Measurements from ENCODE around the gene NME4. TPM values are rescaled to one million over a fixed set of nuclear protein-coding genes. Genes with fewer than 3 reads are reported as not detected.

Gene NME4
- total and polyA plus RNA-seq, 3 donors from 2014 or later = 79.2 to 107 (median 87.5) TPM

DNA sequence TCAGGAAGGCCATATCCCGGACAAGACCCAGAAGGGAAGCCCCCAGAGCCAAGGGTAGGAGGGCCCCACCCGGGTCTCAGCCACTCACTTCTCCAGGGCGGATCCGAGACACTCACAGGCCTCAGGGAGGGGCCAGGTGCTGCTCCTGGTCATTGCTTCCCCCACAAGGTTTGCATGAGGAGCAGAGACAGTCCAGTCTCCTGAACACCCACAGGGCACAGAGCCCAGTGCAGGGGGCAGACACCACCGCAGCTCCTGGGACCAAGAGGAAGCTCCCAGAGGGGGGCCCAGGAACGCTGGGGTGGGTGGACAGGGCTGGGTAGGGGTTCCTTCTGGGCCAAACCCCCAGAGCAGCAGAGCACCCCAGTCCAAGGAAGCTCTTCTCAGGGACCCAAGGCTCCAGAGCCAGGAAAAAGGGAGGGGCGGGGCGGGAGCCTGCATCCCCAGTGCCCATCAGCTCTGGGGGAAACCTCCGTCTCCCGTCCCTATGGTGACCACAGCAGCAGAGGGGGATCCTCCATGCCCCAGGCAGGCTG, 26.0 kb upstream of the NME4 start:
- Histone ChIP-seq H3K27ac (peak overlapping the region; percentile 63 to 79), H3K36me3 (ENCODE audit: low read depth, missing control alignments) (no peaks in the 10 kb centered on the region), H3K9me3 (no peaks in the 10 kb centered on the region), H3K4me1 (peaks cover 27% of the 10 kb centered on the region), H3K4me3 (no peak overlapping the region), H3K27me3 (no peaks in the 10 kb centered on the region)
- TF ChIP-seq, protein P1, sequence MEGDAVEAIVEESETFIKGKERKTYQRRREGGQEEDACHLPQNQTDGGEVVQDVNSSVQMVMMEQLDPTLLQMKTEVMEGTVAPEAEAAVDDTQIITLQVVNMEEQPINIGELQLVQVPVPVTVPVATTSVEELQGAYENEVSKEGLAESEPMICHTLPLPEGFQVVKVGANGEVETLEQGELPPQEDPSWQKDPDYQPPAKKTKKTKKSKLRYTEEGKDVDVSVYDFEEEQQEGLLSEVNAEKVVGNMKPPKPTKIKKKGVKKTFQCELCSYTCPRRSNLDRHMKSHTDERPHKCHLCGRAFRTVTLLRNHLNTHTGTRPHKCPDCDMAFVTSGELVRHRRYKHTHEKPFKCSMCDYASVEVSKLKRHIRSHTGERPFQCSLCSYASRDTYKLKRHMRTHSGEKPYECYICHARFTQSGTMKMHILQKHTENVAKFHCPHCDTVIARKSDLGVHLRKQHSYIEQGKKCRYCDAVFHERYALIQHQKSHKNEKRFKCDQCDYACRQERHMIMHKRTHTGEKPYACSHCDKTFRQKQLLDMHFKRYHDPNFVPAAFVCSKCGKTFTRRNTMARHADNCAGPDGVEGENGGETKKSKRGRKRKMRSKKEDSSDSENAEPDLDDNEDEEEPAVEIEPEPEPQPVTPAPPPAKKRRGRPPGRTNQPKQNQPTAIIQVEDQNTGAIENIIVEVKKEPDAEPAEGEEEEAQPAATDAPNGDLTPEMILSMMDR (IDR thresholded peaks at IDR 0.05) = no peak
- TF ChIP-seq POLR2A (IDR thresholded peaks at IDR 0.05) = no peak
- WGBS, 2 donors = 29 to 51% methylated on average over 6 of the region's 10 CpGs
- intact Hi-C loops (cut with DNase I; ENCODE audit: low total_unique reads) = no loop called here
- DNase-seq = peak; percentile 30

- H3K36me3 ChIP-seq (ENCODE audit: low read depth, missing control alignments) = no peaks in the 10 kb centered on the region
- TF ChIP-seq POLR2A (IDR thresholded peaks at IDR 0.05) = no peak
- TF ChIP-seq, protein P1 (IDR thresholded peaks at IDR 0.05) = no peak
- no peak overlapping the region for H3K4me3 ChIP-seq
- no peaks in the 10 kb centered on the region for H3K9me3 ChIP-seq
- peak; percentile 87 for DNase-seq
- intact Hi-C loops (cut with DNase I; ENCODE audit: low total_unique reads) = no loop called here
- peak overlapping the region; percentile 63 to 79 for H3K27ac ChIP-seq
- H3K4me1 ChIP-seq = peaks cover 27% of the 10 kb centered on the region
- 76 to 77% methylated on average over 21 to 28 of the region's 31 CpGs for WGBS, 2 donors
- no peaks in the 10 kb centered on the region for H3K27me3 ChIP-seq
Observed at GRCh38 chr16:371515-372301, 25.3 kb upstream of the NME4 start.

DNA sequence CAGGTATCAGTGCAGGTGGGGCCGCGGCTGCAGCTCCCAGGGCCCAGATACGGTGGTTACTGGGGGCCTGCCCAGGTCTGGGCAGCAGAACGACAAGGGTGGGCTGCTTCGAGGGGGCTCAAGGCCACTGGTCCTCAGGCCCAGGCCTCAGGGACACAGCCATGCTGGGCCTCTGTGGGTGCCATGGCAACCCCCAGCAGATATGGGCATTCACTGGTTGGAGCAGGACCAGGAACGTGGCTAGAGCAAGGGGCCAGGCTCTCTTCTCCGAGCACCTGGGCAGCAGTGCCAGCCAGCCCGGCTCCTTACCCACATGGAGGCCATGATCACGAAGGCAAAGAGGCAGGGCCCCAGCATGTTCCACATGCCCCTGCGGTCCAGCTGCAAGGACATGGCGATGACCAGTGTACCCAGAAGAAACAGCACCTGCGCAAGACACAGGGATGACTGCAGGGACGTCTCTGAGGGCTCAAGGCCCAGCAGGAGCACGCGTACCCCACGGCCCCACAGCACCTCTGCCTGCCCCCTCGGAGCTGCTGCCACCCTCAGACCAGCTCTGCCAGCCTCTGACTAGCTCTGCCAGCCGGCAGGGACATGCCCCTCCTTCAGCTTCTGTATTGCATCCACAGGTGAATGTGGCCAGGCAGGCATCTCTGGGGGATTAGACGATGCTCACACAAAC, 24.6 kb upstream of the NME4 start:
- DNase-seq = no peak
- 85 to 90% methylated on average over 10 to 19 of the region's 19 CpGs for WGBS, 2 donors
- intact Hi-C loops (cut with DNase I; ENCODE audit: low total_unique reads) = no loop called here
- Histone ChIP-seq H3K9me3 (no peaks in the 10 kb centered on the region), H3K4me3 (no peak overlapping the region), H3K27me3 (no peaks in the 10 kb centered on the region), H3K4me1 (peaks cover 27% of the 10 kb centered on the region), H3K27ac (peak overlapping the region in 1 of 2 donors; percentile 8), H3K36me3 (ENCODE audit: low read depth, missing control alignments) (no peaks in the 10 kb centered on the region)
- TF ChIP-seq, protein P1 (IDR thresholded peaks at IDR 0.05) = no peak
- TF ChIP-seq POLR2A (IDR thresholded peaks at IDR 0.05) = no peak

DNA sequence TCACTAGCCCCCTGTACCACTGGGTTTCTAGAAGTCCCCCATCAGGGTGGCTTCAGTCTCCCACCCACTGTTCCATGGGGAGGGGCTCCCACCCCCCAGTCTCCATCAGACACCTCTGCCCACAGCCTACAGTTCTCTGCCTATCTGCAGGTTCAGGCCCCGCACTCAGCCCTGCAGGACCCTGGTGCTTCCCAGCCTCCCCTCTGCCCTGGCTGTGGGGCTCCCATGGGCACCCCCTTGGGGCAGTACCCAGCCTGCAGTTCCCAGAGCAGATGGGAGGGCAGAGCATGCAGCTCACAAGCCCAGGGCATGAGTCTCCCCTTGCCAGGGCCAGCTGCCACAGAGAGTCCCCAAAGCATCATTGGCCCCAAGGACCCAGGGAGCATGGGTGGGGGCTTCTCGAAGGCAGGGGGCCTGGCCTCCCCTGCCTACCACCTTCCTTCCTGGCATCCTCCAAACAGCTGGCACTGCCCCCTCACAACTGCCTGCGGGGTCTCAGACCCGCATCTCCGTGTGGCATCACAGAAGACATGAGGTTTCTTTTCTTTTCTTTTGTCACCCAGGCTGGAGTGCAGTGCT, 23.9 kb upstream of the NME4 start:
- 87 to 89% methylated on average over 4 to 5 of the region's 5 CpGs for whole genome bisulfite sequencing, 2 donors
- H3K9me3 ChIP-seq = no peaks in the 10 kb centered on the region
- no peaks in the 10 kb centered on the region for H3K36me3 ChIP-seq (ENCODE audit: low read depth, missing control alignments)
- peaks cover 27% of the 10 kb centered on the region for H3K4me1 ChIP-seq
- TF ChIP-seq POLR2A (IDR thresholded peaks at IDR 0.05) = no peak
- TF ChIP-seq, protein P1 (IDR thresholded peaks at IDR 0.05) = no peak
- H3K27me3 ChIP-seq = no peaks in the 10 kb centered on the region
- H3K4me3 ChIP-seq = no peak overlapping the region
- intact Hi-C loops (cut with DNase I; ENCODE audit: low total_unique reads) = no loop called here
- DNase-seq = no peak
- H3K27ac ChIP-seq = no peak overlapping the region

All from testis (tissue), 3 donors.